Measurements from ENCODE around the gene TMC1.

GRCh38 chr9:72596451-72597180, 75.2 kb downstream of the TMC1 start:
- TF ChIP-seq GATA2 (IDR thresholded peaks at IDR 0.05; ENCODE audit: low read depth, low read length) (no peak), GATA3 (IDR thresholded peaks at IDR 0.05; ENCODE audit: low read depth, low read length) (no peak)

Measured in SH-SY5Y (cell line).